Activated CD4-positive, alpha-beta T cell treated with anti-CD3 and anti-CD28 coated beads, Interleukin-2, amount 50 U/mL, for 16 hours (primary cell): Measurements from ENCODE around the gene SHC2.

Source experiments
- DNase-seq: peaks from one replicate; pipeline ENCODE4 v3.0.0-alpha.2; 2020

SHC2 gene

GRCh38 chr19:460877-461720 lies at the start of gene SHC2:
Gene SHC2 (minus strand): TSS chr19:461033. CDS start chr19:460996, 37 bp downstream.
- no peak for DNase-seq

- DNase-seq: no peak
Observed at GRCh38 chr19:508204-509150, 47.6 kb upstream of the SHC2 start.

- DNase-seq: peak; percentile 83
Observed at GRCh38 chr19:507286-508203, 46.7 kb upstream of the SHC2 start, which contains the start of gene TPGS1. Gene TPGS1 (plus strand): TSS chr19:507497. CDS start chr19:507507, 10 bp downstream.

GRCh38 chr19:506404-507285 lies 45.8 kb upstream of the SHC2 start:
- peak; percentile 98 for DNase-seq

- no peak for DNase-seq
Observed at GRCh38 chr19:504616-505015, 43.8 kb upstream of the SHC2 start.

- no peak for DNase-seq
Observed at GRCh38 chr19:501646-502045, 40.8 kb upstream of the SHC2 start.

- no peak for DNase-seq
Observed at GRCh38 chr19:498977-499623, 38.3 kb upstream of the SHC2 start.

- no peak for DNase-seq
Observed at GRCh38 chr19:498511-498891, 37.7 kb upstream of the SHC2 start.

GRCh38 chr19:497869-498510 lies 37.2 kb upstream of the SHC2 start:
- DNase-seq: no peak

- no peak for DNase-seq
Observed at GRCh38 chr19:497491-497868, 36.6 kb upstream of the SHC2 start.

GRCh38 chr19:496986-497385 lies 36.2 kb upstream of the SHC2 start:
- DNase-seq: no peak

GRCh38 chr19:496112-496665 lies 35.4 kb upstream of the SHC2 start, which contains the start of gene MADCAM1:
Gene MADCAM1 (plus strand): TSS chr19:496486. CDS start chr19:496500, 14 bp downstream.
- no peak for DNase-seq

- DNase-seq: peak; percentile 56
Observed at GRCh38 chr19:495402-496111, 34.7 kb upstream of the SHC2 start.

GRCh38 chr19:495081-495401 lies 34.2 kb upstream of the SHC2 start:
- no peak for DNase-seq

- no peak for DNase-seq
Observed at GRCh38 chr19:494171-495080, 33.6 kb upstream of the SHC2 start.

GRCh38 chr19:493391-494170 lies 32.7 kb upstream of the SHC2 start:
- DNase-seq: no peak

GRCh38 chr19:492091-492531 lies 31.3 kb upstream of the SHC2 start:
- DNase-seq: peak; percentile 24
